Measurements from ENCODE around the gene CHD9. TPM values are rescaled to one million over a fixed set of nuclear protein-coding genes. Genes with fewer than 3 reads are reported as not detected.

The CHD9 gene
- total and polyA plus RNA-seq, 4 donors, result 6.2 to 46.6 (median 32.5) TPM

GRCh38 chr16:53305743-53306142 is 251.0 kb downstream of the CHD9 start (continued):
- TF ChIP-seq SP1 (IDR thresholded peaks at IDR 0.05), result no peak
- no peak for TF ChIP-seq HNF4G (IDR thresholded peaks at IDR 0.05)

GRCh38 chr16:53309457-53309856 is 254.7 kb downstream of the CHD9 start:
- no peak overlapping the region for H3K27ac ChIP-seq (ENCODE audit: low read depth in 1 of 2, low read length in 2 of 2)
- no peak for TF ChIP-seq FOXA1 (IDR thresholded peaks at IDR 0.05)
- no peak for TF ChIP-seq RXRA (IDR thresholded peaks at IDR 0.05)
- no peak for TF ChIP-seq JUND (IDR thresholded peaks at IDR 0.05)
- no peak for TF ChIP-seq ZBTB33 (IDR thresholded peaks at IDR 0.05)
- no peak for TF ChIP-seq ATF3 (IDR thresholded peaks at IDR 0.05)
- no peak for TF ChIP-seq MAX (IDR thresholded peaks at IDR 0.05)
- TF ChIP-seq REST (IDR thresholded peaks at IDR 0.05), result no peak
- H3K9ac ChIP-seq (ENCODE audit: low read depth in 1 of 2, low read length in 2 of 2), result no peak overlapping the region
- WGBS, result 93% methylated on average over 3 of the region's 3 CpGs
- H3K9me3 ChIP-seq (ENCODE audit: control insufficient read depth in 4 of 4, low read length in 3 of 4), result no peaks in the 10 kb centered on the region
- no peak for DNase-seq (ENCODE audit: low spot score)
- H3K36me3 ChIP-seq (ENCODE audit: control insufficient read depth in 4 of 4, insufficient read depth in 3 of 4, low read depth in 1 of 4, low read length in 3 of 4), result peaks cover 1 to 54% (median 47%) of the 10 kb centered on the region in 4 donors
- no peaks in the 10 kb centered on the region for H3K27me3 ChIP-seq (ENCODE audit: control insufficient read depth in 4 of 4, insufficient read depth in 4 of 4, low read length in 3 of 4)
- H3K4me1 ChIP-seq (ENCODE audit: control insufficient read depth in 4 of 4, insufficient read depth in 4 of 4, low read length in 3 of 4), result no peaks in the 10 kb centered on the region
- H3K4me3 ChIP-seq (ENCODE audit: low read depth in 1 of 3, low read length in 3 of 3), result no peak overlapping the region

- Histone ChIP-seq H3K9ac (ENCODE audit: low read depth in 1 of 2, low read length in 2 of 2) (no peak overlapping the region), H3K36me3 (ENCODE audit: control insufficient read depth in 4 of 4, insufficient read depth in 3 of 4, low read depth in 1 of 4, low read length in 3 of 4) (peaks cover 10 to 61% (median 45%) of the 10 kb centered on the region in 4 donors), H3K4me1 (ENCODE audit: control insufficient read depth in 4 of 4, insufficient read depth in 4 of 4, low read length in 3 of 4) (no peaks in the 10 kb centered on the region), H3K9me3 (ENCODE audit: control insufficient read depth in 4 of 4, low read length in 3 of 4) (no peaks in the 10 kb centered on the region), H3K4me3 (ENCODE audit: low read depth in 1 of 3, low read length in 3 of 3) (no peak overlapping the region), H3K27ac (ENCODE audit: low read depth in 1 of 2, low read length in 2 of 2) (no peak overlapping the region), H3K27me3 (ENCODE audit: control insufficient read depth in 4 of 4, insufficient read depth in 4 of 4, low read length in 3 of 4) (no peaks in the 10 kb centered on the region)
- TF ChIP-seq GABPA (IDR thresholded peaks at IDR 0.05 in 1 of 2, conservative IDR thresholded peaks at IDR 0.05 in 1 of 2) (no peak), SP1 (IDR thresholded peaks at IDR 0.05) (no peak), ATF3 (IDR thresholded peaks at IDR 0.05) (no peak), FOXA2 (IDR thresholded peaks at IDR 0.05) (no peak), RXRA (IDR thresholded peaks at IDR 0.05) (no peak), HNF4A (conservative IDR thresholded peaks at IDR 0.05) (no peak), TAF1 (conservative IDR thresholded peaks at IDR 0.05) (no peak), FOXA1 (IDR thresholded peaks at IDR 0.05) (no peak), HNF4G (IDR thresholded peaks at IDR 0.05) (no peak), CTCF (IDR thresholded peaks at IDR 0.05; ENCODE audit: low read depth, low read length, missing input control) (no peak), YY1 (IDR thresholded peaks at IDR 0.05) (no peak)
- WGBS, result 99% methylated on average over 2 of the region's 2 CpGs
- no peak for DNase-seq (ENCODE audit: low spot score)
Measured at GRCh38 chr16:53320992-53321391, 266.2 kb downstream of the CHD9 start.

Measured in liver (tissue), 9 donors.